ENCODE results near the gene CDC25C. TPM values are rescaled to one million over a fixed set of nuclear protein-coding genes. Genes with fewer than 3 reads are reported as not detected.

CDC25C gene
- total RNA-seq, 1 experiment from 2014 or later, result 18.8 TPM

DNA sequence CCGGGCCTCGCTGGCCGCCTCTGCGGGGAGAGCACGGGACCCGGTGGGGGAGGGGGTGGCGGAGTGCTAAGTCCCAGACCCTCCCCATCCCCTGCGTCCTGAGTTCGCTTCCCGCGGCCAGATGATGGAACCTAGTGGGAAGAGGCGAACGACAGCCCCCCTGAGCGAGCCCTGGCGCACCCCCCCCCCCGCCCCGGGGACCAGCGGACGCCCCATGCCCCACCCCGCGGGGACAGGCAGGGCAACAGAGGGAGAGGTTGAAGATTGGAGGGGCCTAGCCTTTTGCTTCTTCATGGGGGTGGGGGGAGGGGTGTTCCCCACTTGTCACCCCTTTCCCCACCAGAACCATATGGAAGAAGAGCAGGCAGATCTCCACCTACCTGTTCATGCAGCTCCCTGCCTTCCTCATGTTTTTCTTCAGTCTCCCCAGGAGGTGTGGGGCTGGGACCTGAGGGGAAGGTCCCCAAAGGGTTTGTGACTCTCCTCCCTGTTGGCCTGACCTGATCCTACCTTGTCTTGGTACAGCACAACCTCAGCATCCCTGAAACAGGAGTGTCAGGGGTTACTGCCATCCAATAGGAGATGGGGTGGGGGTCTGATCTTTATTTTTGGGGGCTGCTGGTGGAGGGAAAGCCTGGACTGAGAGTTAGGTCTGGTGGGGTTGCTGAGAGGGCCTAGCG is 6.9 kb upstream of the CDC25C start (continued):
- TF ChIP-seq CREB1 (CRISPR knock-in tag; IDR thresholded peaks at IDR 0.05), result no peak
- TF ChIP-seq TP53 (CRISPR knock-in tag; IDR thresholded peaks at IDR 0.05), result peak; percentile 0; the same call in 1 of the 2 replicates
- no peak; the same call in 1 of the 2 replicates for TF ChIP-seq ZBTB21 (CRISPR knock-in tag; IDR thresholded peaks at IDR 0.05; ENCODE audit: borderline replicate concordance)
- TF ChIP-seq MYBL2 (CRISPR knock-in tag; IDR thresholded peaks at IDR 0.05), result no peak
- TF ChIP-seq IRF2 (CRISPR knock-in tag; IDR thresholded peaks at IDR 0.05; ENCODE audit: borderline replicate concordance, low read depth), result no peak
- TF ChIP-seq, protein P1, sequence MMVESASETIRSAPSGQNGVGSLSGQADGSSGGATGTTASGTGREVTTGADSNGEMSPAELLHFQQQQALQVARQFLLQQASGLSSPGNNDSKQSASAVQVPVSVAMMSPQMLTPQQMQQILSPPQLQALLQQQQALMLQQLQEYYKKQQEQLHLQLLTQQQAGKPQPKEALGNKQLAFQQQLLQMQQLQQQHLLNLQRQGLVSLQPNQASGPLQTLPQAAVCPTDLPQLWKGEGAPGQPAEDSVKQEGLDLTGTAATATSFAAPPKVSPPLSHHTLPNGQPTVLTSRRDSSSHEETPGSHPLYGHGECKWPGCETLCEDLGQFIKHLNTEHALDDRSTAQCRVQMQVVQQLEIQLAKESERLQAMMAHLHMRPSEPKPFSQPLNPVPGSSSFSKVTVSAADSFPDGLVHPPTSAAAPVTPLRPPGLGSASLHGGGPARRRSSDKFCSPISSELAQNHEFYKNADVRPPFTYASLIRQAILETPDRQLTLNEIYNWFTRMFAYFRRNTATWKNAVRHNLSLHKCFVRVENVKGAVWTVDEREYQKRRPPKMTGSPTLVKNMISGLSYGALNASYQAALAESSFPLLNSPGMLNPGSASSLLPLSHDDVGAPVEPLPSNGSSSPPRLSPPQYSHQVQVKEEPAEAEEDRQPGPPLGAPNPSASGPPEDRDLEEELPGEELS (CRISPR knock-in tag; IDR thresholded peaks at IDR 0.05), result no peak
- no peak for TF ChIP-seq ZNF671 (CRISPR knock-in tag; IDR thresholded peaks at IDR 0.05)
- TF ChIP-seq, protein P2, sequence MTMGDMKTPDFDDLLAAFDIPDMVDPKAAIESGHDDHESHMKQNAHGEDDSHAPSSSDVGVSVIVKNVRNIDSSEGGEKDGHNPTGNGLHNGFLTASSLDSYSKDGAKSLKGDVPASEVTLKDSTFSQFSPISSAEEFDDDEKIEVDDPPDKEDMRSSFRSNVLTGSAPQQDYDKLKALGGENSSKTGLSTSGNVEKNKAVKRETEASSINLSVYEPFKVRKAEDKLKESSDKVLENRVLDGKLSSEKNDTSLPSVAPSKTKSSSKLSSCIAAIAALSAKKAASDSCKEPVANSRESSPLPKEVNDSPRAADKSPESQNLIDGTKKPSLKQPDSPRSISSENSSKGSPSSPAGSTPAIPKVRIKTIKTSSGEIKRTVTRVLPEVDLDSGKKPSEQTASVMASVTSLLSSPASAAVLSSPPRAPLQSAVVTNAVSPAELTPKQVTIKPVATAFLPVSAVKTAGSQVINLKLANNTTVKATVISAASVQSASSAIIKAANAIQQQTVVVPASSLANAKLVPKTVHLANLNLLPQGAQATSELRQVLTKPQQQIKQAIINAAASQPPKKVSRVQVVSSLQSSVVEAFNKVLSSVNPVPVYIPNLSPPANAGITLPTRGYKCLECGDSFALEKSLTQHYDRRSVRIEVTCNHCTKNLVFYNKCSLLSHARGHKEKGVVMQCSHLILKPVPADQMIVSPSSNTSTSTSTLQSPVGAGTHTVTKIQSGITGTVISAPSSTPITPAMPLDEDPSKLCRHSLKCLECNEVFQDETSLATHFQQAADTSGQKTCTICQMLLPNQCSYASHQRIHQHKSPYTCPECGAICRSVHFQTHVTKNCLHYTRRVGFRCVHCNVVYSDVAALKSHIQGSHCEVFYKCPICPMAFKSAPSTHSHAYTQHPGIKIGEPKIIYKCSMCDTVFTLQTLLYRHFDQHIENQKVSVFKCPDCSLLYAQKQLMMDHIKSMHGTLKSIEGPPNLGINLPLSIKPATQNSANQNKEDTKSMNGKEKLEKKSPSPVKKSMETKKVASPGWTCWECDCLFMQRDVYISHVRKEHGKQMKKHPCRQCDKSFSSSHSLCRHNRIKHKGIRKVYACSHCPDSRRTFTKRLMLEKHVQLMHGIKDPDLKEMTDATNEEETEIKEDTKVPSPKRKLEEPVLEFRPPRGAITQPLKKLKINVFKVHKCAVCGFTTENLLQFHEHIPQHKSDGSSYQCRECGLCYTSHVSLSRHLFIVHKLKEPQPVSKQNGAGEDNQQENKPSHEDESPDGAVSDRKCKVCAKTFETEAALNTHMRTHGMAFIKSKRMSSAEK (CRISPR knock-in tag; IDR thresholded peaks at IDR 0.05; ENCODE audit: borderline replicate concordance), result no peak
- no peak for TF ChIP-seq SMAD4 (CRISPR knock-in tag; IDR thresholded peaks at IDR 0.05)
- no peak for TF ChIP-seq ESRRA (CRISPR knock-in tag; IDR thresholded peaks at IDR 0.05; ENCODE audit: borderline replicate concordance)
- TF ChIP-seq, protein P3, sequence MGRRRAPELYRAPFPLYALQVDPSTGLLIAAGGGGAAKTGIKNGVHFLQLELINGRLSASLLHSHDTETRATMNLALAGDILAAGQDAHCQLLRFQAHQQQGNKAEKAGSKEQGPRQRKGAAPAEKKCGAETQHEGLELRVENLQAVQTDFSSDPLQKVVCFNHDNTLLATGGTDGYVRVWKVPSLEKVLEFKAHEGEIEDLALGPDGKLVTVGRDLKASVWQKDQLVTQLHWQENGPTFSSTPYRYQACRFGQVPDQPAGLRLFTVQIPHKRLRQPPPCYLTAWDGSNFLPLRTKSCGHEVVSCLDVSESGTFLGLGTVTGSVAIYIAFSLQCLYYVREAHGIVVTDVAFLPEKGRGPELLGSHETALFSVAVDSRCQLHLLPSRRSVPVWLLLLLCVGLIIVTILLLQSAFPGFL (CRISPR knock-in tag; IDR thresholded peaks at IDR 0.05; ENCODE audit: borderline replicate concordance), result no peak
- TF ChIP-seq ATF1 (CRISPR knock-in tag; IDR thresholded peaks at IDR 0.05), result no peak
- no peak for TF ChIP-seq GTF2I (CRISPR knock-in tag; conservative IDR thresholded peaks at IDR 0.05)
- TF ChIP-seq OVOL2 (CRISPR knock-in tag; IDR thresholded peaks at IDR 0.05; ENCODE audit: borderline replicate concordance), result no peak
- no peak for TF ChIP-seq HMGA2 (CRISPR knock-in tag; IDR thresholded peaks at IDR 0.05)
- TF ChIP-seq TEAD4 (CRISPR knock-in tag; IDR thresholded peaks at IDR 0.05), result no peak
- peak; percentile 62; the same call in 1 of the 2 replicates for TF ChIP-seq RORB (CRISPR knock-in tag; IDR thresholded peaks at IDR 0.05)
- 0 out of 2 replicates have a peak, but pooled peaks have one; percentile 6 for TF ChIP-seq TCF7 (CRISPR knock-in tag; IDR thresholded peaks at IDR 0.05; ENCODE audit: low read depth)
- TF ChIP-seq ZNF232 (CRISPR knock-in tag; IDR thresholded peaks at IDR 0.05), result no peak

DNA sequence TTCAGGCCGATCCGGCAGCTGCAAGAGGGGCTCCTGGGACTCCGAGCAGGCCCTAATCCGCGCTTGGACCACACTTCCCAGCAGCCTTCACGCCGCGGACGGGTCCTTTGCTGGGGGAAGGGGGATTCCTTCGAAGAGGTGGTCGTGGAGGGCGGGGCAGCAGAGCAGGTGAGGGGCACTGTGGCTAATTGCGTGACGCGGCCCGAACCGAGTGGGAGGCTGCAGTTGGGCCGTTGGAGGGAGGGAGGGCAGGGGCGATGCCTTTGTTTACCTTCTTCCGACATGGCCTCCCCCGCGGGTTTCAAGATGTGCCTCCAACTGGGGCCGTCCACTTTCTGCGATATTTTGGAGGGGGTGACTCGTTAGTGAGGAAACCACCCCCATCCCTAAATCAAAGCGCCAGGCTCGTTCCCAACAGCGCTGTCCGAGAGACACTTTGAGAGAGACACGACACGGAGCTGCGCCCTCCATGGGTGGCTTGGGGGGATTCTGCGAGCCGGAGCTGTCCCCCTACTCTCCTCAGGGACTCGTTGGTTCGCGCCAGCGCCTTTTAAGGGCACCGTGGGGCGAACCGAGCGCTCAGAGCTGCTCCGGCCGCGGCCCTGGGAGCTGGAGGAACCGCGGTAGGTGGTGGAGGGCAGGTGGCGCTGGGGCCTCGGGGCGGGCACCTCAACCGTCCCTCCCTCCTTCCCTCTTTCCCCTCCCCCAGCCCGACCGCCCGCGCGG is 6.2 kb upstream of the CDC25C start, which contains the start of gene FAM53C:
Gene FAM53C (plus strand): TSS at position 582 of the 726 bp plus-strand sequence. CDS start 3,070 bp downstream, outside the sequence.
- no peaks in the 10 kb centered on the region for H3K27me3 Mint-ChIP-seq (ENCODE audit: low read depth)
- peak within 1 kb of the TSS; percentile 100 for H3K27ac Mint-ChIP-seq
- H3K36me3 Mint-ChIP-seq, result peaks cover 17% of the 10 kb centered on the region
- H3K4me1 Mint-ChIP-seq, result peaks cover 30% of the 10 kb centered on the region
- peak within 1 kb of the TSS; percentile 92 for H3K4me3 Mint-ChIP-seq
- POLR2A ChIA-PET, result interaction anchor here (0.8 to 4.4 kb wide), 4 partner anchors 12 to 159 kb away, joined by 4 to 61 read pairs (median 8); partner anchors contain the start of genes BRD8, CDC23, KDM3B and KIF20A
- H3K9me3 Mint-ChIP-seq, result no peaks in the 10 kb centered on the region
- ATAC-seq, result peak; percentile 83
- CTCF ChIA-PET, result interaction anchor here (0.8 to 10.7 kb wide), 2 partner anchors 15 to 452 kb away, joined by 3 to 187 read pairs; partner anchors contain the start of gene KDM3B
- DNase-seq (ENCODE audit: low spot score), result peak; percentile 90
- TF ChIP-seq, protein P4, sequence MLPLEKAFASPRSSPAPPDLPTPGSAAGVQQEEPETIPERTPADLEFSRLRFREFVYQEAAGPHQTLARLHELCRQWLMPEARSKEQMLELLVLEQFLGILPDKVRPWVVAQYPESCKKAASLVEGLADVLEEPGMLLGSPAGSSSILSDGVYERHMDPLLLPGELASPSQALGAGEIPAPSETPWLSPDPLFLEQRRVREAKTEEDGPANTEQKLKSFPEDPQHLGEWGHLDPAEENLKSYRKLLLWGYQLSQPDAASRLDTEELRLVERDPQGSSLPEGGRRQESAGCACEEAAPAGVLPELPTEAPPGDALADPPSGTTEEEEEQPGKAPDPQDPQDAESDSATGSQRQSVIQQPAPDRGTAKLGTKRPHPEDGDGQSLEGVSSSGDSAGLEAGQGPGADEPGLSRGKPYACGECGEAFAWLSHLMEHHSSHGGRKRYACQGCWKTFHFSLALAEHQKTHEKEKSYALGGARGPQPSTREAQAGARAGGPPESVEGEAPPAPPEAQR (CRISPR knock-in tag; IDR thresholded peaks at IDR 0.05), result no peak
- peak; percentile 61 for TF ChIP-seq ZNF232 (CRISPR knock-in tag; IDR thresholded peaks at IDR 0.05)
- peak; percentile 82; the same call in 1 of the 2 replicates for TF ChIP-seq ZNF671 (CRISPR knock-in tag; IDR thresholded peaks at IDR 0.05)
- TF ChIP-seq, protein P5, sequence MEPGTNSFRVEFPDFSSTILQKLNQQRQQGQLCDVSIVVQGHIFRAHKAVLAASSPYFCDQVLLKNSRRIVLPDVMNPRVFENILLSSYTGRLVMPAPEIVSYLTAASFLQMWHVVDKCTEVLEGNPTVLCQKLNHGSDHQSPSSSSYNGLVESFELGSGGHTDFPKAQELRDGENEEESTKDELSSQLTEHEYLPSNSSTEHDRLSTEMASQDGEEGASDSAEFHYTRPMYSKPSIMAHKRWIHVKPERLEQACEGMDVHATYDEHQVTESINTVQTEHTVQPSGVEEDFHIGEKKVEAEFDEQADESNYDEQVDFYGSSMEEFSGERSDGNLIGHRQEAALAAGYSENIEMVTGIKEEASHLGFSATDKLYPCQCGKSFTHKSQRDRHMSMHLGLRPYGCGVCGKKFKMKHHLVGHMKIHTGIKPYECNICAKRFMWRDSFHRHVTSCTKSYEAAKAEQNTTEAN (CRISPR knock-in tag; IDR thresholded peaks at IDR 0.05), result 0 out of 2 replicates have a peak, but pooled peaks have one; percentile 74
- TF ChIP-seq, protein P6, sequence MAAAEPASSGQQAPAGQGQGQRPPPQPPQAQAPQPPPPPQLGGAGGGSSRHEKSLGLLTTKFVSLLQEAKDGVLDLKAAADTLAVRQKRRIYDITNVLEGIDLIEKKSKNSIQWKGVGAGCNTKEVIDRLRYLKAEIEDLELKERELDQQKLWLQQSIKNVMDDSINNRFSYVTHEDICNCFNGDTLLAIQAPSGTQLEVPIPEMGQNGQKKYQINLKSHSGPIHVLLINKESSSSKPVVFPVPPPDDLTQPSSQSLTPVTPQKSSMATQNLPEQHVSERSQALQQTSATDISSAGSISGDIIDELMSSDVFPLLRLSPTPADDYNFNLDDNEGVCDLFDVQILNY (CRISPR knock-in tag; IDR thresholded peaks at IDR 0.05), result peak; percentile 28; the same call in 1 of the 2 replicates

Data from WTC11 (cell line).